ENCODE measurements around the gene ADH1A.
"Not testable (repeated sequence)": the region's sequence is repeated elsewhere in the genome, so short reads cannot be mapped to it uniquely, and the experiment has no call there.

The ADH1A gene

GRCh38 chr4:99324979-99325378, 34.2 kb upstream of the ADH1A start:
- no peak for TF ChIP-seq CTCF (IDR thresholded peaks at IDR 0.05; ENCODE audit: insufficient read depth, low read depth, low read length, missing control alignments)
- peak; percentile 0 for DNase-seq (ENCODE audit: low read depth)
- H3K4me3 ChIP-seq (ENCODE audit: low read length), result no peak overlapping the region

GRCh38 chr4:99324361-99324760, 33.6 kb upstream of the ADH1A start:
- no peak overlapping the region for H3K4me3 ChIP-seq (ENCODE audit: low read length)
- DNase-seq (ENCODE audit: low read depth), result no peak
- TF ChIP-seq CTCF (IDR thresholded peaks at IDR 0.05; ENCODE audit: insufficient read depth, low read depth, low read length, missing control alignments), result no peak

DNA sequence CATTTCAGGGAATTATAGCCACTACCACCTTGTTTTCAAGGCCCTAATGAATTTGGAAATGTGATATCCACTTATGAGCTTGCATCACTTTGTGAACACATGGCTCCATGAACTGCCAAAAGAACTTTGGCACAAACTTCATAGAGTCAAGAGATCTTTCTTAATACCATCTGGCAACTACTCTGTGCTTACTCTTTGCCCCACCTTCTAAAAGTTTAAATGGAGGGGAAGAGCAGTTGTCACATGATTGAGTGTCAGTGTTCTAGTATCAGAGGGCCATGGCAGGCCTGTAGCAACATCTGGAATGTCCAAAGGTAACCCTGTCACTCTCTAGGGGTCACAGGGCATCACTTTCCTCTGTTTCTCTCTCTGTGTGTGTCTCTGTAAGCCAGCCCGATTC, 33.0 kb upstream of the ADH1A start:
- no peak for TF ChIP-seq CTCF (IDR thresholded peaks at IDR 0.05; ENCODE audit: insufficient read depth, low read depth, low read length, missing control alignments)
- no peak for DNase-seq (ENCODE audit: low read depth)
- no peak overlapping the region for H3K4me3 ChIP-seq (ENCODE audit: low read length)

GRCh38 chr4:99321241-99322191, 30.7 kb upstream of the ADH1A start, which contains the start of gene ADH1B:
Gene ADH1B, minus strand, starts transcription at chr4:99321401. Its CDS starts 70 bp downstream, at chr4:99321331.
- H3K4me3 ChIP-seq (ENCODE audit: low read length), result no peak within 1 kb of the TSS
- peak; percentile 0 for DNase-seq (ENCODE audit: low read depth)

DNA sequence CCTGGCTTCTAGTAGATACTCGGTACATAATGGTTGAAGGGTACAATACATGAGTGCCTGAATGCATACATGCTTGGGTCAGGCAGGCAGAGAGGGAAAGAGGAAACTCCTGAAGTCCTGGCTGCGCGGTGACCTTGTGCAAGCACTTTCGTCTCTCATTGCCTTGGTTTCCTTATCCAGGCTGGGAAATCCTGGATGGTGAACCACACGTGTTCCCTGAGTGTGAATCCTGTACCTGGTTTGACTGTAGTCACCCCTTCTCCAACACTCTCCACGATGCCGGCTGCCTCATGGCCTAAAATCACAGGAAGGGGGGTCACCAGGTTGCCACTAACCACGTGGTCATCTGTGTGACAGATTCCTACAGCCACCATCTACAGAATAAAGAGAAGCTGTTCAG, 27.0 kb upstream of the ADH1A start:
- H3K4me3 ChIP-seq (ENCODE audit: low read length); DNase-seq (ENCODE audit: low read depth): not testable (repeated sequence)

More at GRCh38 chr4:99321241-99322191, 30.7 kb upstream of the ADH1A start, which contains the start of gene ADH1B:
- TF ChIP-seq CTCF (IDR thresholded peaks at IDR 0.05; ENCODE audit: insufficient read depth, low read depth, low read length, missing control alignments), result no peak

- TF ChIP-seq CTCF (IDR thresholded peaks at IDR 0.05; ENCODE audit: insufficient read depth, low read depth, low read length, missing control alignments), result no peak
- H3K4me3 ChIP-seq (ENCODE audit: low read length), result no peak overlapping the region
These were observed 26.6 kb upstream of the ADH1A start for GRCh38 chr4:99317354-99317753.

GRCh38 chr4:99315839-99316238, 25.1 kb upstream of the ADH1A start:
- no peak overlapping the region for H3K4me3 ChIP-seq (ENCODE audit: low read length)
- TF ChIP-seq CTCF (IDR thresholded peaks at IDR 0.05; ENCODE audit: insufficient read depth, low read depth, low read length, missing control alignments), result no peak
- DNase-seq (ENCODE audit: low read depth), result no peak

More at GRCh38 chr4:99317354-99317753, 26.6 kb upstream of the ADH1A start:
- DNase-seq (ENCODE audit: low read depth), result no peak
